Sciatic nerve (tissue), 2 donors: ENCODE data around the gene C10orf95. TPM values are rescaled to one million over a fixed set of nuclear protein-coding genes. Genes with fewer than 3 reads are reported as not detected.
A peak's percentile ranks its signal among the peaks of the same experiment; 100 is the strongest.
"Not testable (repeated sequence)": the region's sequence is repeated elsewhere in the genome, so short reads cannot be mapped to it uniquely, and the experiment has no call there.

ENCODE experiments used
- ATAC-seq: fragments of 200-7000 bp; cut with Tn5 transposase; one replicate; pipeline ENCODE4 v1.9.1; 2020; ENCODE audit warnings: mild to moderate bottlenecking, moderate library complexity
- DNase-seq: peaks from one replicate; pipeline ENCODE4 v3.0.0-alpha.2; 2020; ENCODE audit warnings: low spot score
- intact Hi-C: fragments of 100-400 bp; cut with DNase I; formaldehyde crosslinking; loops from one replicate; pipeline ENCODE4 v1.14.2; 2022
- total RNA-seq: library from RNA; stranded (reverse); fragmentation: NEBNext Ultra II Directional; extraction: Animal tissue kit (Norgen Biotek cat#: 25700); gene quantifications from one replicate; pipeline ENCODE4 v1.2.1, GENCODE V29; 2021
- donor health status: DM: no; HTN: no; CAD: no.
- donor health status: DM: no; HTN: no; CAD: no.

Gene C10orf95
- total RNA-seq, 1 donor from 2014 or later, result not detected

- ATAC-seq (peak; percentile 45), DNase-seq (no peak)
- intact Hi-C loops, result no loop called here
These were observed 17.3 kb upstream of the C10orf95 start for GRCh38 chr10:102468683-102469082.

- intact Hi-C loops, result no loop called here
- no peak for ATAC-seq
These were observed 16.7 kb upstream of the C10orf95 start for GRCh38 chr10:102467971-102468438.

GRCh38 chr10:102467318-102467717 lies 16.0 kb upstream of the C10orf95 start:
- intact Hi-C loops, result no loop called here
- DNase-seq (no peak), ATAC-seq (no peak)

More at GRCh38 chr10:102467971-102468438, 16.7 kb upstream of the C10orf95 start:
- no peak for DNase-seq

- ATAC-seq, result no peak
These were observed 14.1 kb upstream of the C10orf95 start for GRCh38 chr10:102465466-102465865.

GRCh38 chr10:102463983-102464382 lies 12.6 kb upstream of the C10orf95 start:
- DNase-seq, result no peak
- intact Hi-C loops, result no loop called here
- no peak for ATAC-seq

More at GRCh38 chr10:102465466-102465865, 14.1 kb upstream of the C10orf95 start:
- DNase-seq, result no peak
- intact Hi-C loops, result no loop called here

GRCh38 chr10:102462512-102463054 lies 11.2 kb upstream of the C10orf95 start:
- ATAC-seq, result no peak
- no peak for DNase-seq
- intact Hi-C loops, result no loop called here

GRCh38 chr10:102461187-102462054 lies 10.1 kb upstream of the C10orf95 start:
- peak; percentile 94 for DNase-seq
- intact Hi-C loops, result no loop called here
- peak; percentile 97 for ATAC-seq

- intact Hi-C loops, result no loop called here
- no peak for DNase-seq
- ATAC-seq, result peak; percentile 26
These were observed 9.5 kb upstream of the C10orf95 start for GRCh38 chr10:102460836-102461186.

- DNase-seq (no peak), ATAC-seq (no peak)
- intact Hi-C loops, result no loop called here
These were observed 7.3 kb upstream of the C10orf95 start for GRCh38 chr10:102458656-102459055.

- intact Hi-C loops, result no loop called here
- DNase-seq, result no peak
- ATAC-seq, result no peak
These were observed 6.3 kb upstream of the C10orf95 start for GRCh38 chr10:102457591-102458150.

- no peak for DNase-seq
- no peak for ATAC-seq
- intact Hi-C loops, result no loop called here
These were observed 4.6 kb upstream of the C10orf95 start for GRCh38 chr10:102455893-102456471.

- intact Hi-C loops, DNase-seq, ATAC-seq: not testable (repeated sequence)
These were observed 3.5 kb upstream of the C10orf95 start for GRCh38 chr10:102454662-102455487.

- intact Hi-C loops, result no loop called here
- no peak for ATAC-seq
- DNase-seq, result no peak
These were observed 2.2 kb upstream of the C10orf95 start for GRCh38 chr10:102453502-102453901.

- no peak for DNase-seq
- peak; percentile 44 for ATAC-seq
- intact Hi-C loops, result no loop called here
These were observed 1.5 kb upstream of the C10orf95 start for GRCh38 chr10:102452672-102453340.

- ATAC-seq, result peak; percentile 84
- intact Hi-C loops, result no loop called here
- peak; percentile 84 for DNase-seq
These were observed 804 bp downstream of the C10orf95 start for GRCh38 chr10:102450374-102451104.

GRCh38 chr10:102450124-102450373 lies 1.3 kb downstream of the C10orf95 start:
- no peak for ATAC-seq
- intact Hi-C loops, result no loop called here
- DNase-seq, result no peak

GRCh38 chr10:102449321-102450123 lies 1.8 kb downstream of the C10orf95 start:
- DNase-seq (peak; percentile 75), ATAC-seq (peak; percentile 75)

More at GRCh38 chr10:102449321-102450123, 1.8 kb downstream of the C10orf95 start:
- intact Hi-C loops, result no loop called here
